GM12874 (cell line): Measurements from ENCODE around the gene CXADR.

Experiments
- CTCF ChIP-seq: IDR thresholded peaks from 2 replicates; pipeline ENCODE4 v1.5.1; 2011; ENCODE audit warnings: low read depth, mild to moderate bottlenecking, control low read depth, low read length, moderate library complexity; ENCODE audit not compliant: insufficient read depth

The CXADR gene

GRCh38 chr21:17472592-17473271 is 40.1 kb upstream of the CXADR start:
- no peak for TF ChIP-seq CTCF

- no peak for TF ChIP-seq CTCF
Observed at GRCh38 chr21:17476006-17476405, 36.8 kb upstream of the CXADR start.

- TF ChIP-seq CTCF: no peak
Observed at GRCh38 chr21:17479606-17480005, 33.2 kb upstream of the CXADR start.

- no peak for TF ChIP-seq CTCF
Observed at GRCh38 chr21:17482928-17483327, 29.9 kb upstream of the CXADR start.

GRCh38 chr21:17488620-17489019 is 24.2 kb upstream of the CXADR start:
- no peak for TF ChIP-seq CTCF

- TF ChIP-seq CTCF: no peak
Observed at GRCh38 chr21:17491716-17492414, 21.0 kb upstream of the CXADR start.

GRCh38 chr21:17492415-17493168 is 20.3 kb upstream of the CXADR start:
- no peak for TF ChIP-seq CTCF
